ENCODE measurements around the gene ARHGEF28.

The ARHGEF28 gene

GRCh38 chr5:73786043-73786831 lies 160.2 kb downstream of the ARHGEF28 start:
- DNase-seq (ENCODE audit: low spot score): no peak
- no peak for TF ChIP-seq CTCF (IDR thresholded peaks at IDR 0.05)
- Histone ChIP-seq H3K4me3 (no peak overlapping the region), H3K27ac (no peak overlapping the region)

- Histone ChIP-seq H3K4me3 (no peak overlapping the region), H3K27ac (no peak overlapping the region)
- no peak for DNase-seq (ENCODE audit: low spot score)
- no peak for TF ChIP-seq CTCF (IDR thresholded peaks at IDR 0.05)
Observed at GRCh38 chr5:73789851-73790281, 163.9 kb downstream of the ARHGEF28 start.

GRCh38 chr5:73791389-73791788 lies 165.4 kb downstream of the ARHGEF28 start:
- Histone ChIP-seq H3K27ac (no peak overlapping the region), H3K4me3 (no peak overlapping the region)
- DNase-seq (ENCODE audit: low spot score): no peak
- TF ChIP-seq CTCF (IDR thresholded peaks at IDR 0.05): no peak

- peak; percentile 90 for TF ChIP-seq CTCF (IDR thresholded peaks at IDR 0.05)
- peak; percentile 77 for DNase-seq (ENCODE audit: low spot score)
- Histone ChIP-seq H3K4me3 (no peak overlapping the region), H3K27ac (no peak overlapping the region)
Observed at GRCh38 chr5:73792687-73793320, 166.8 kb downstream of the ARHGEF28 start.

- no peak overlapping the region for H3K27ac ChIP-seq
- no peak for TF ChIP-seq CTCF (IDR thresholded peaks at IDR 0.05)
- no peak for DNase-seq (ENCODE audit: low spot score)
- H3K4me3 ChIP-seq: no peak overlapping the region
Observed at GRCh38 chr5:73793911-73794310, 167.9 kb downstream of the ARHGEF28 start.

- Histone ChIP-seq H3K27ac (peak overlapping the region in 1 of 2 donors; percentile 50), H3K4me3 (no peak overlapping the region)
- TF ChIP-seq CTCF (IDR thresholded peaks at IDR 0.05): no peak
- no peak for DNase-seq (ENCODE audit: low spot score)
Observed at GRCh38 chr5:73796164-73797131, 170.5 kb downstream of the ARHGEF28 start.

Data from coronary artery (tissue), 2 donors.